HUES64 (cell line): Measurements from ENCODE around the gene TTLL4.
A peak's percentile ranks its signal among the peaks of the same experiment; 100 is the strongest.

Experiments
- H3K27ac ChIP-seq: 2 replicates; pipeline ENCODE4 v1.7.0; 2013; ENCODE audit warnings: low read depth, low read length, inconsistent platforms
- H3K27me3 ChIP-seq: 2 replicates; pipeline ENCODE4 v1.6.1; 2013; ENCODE audit warnings: mild to moderate bottlenecking, low read length; ENCODE audit not compliant: insufficient read depth
- H3K36me3 ChIP-seq: 2 replicates; pipeline ENCODE4 v1.6.1; 2013; ENCODE audit warnings: mild to moderate bottlenecking, low read length; ENCODE audit not compliant: insufficient read depth
- H3K4me1 ChIP-seq: 2 replicates; pipeline ENCODE4 v1.6.1; 2013; ENCODE audit warnings: mild to moderate bottlenecking, low read length, moderate library complexity; ENCODE audit not compliant: insufficient read depth
- H3K4me3 ChIP-seq: 2 replicates; pipeline ENCODE4 v1.5.1; 2013; ENCODE audit warnings: mild to moderate bottlenecking, low read length, moderate library complexity
- H3K9ac ChIP-seq: 2 replicates; pipeline ENCODE4 v1.6.1; 2013; ENCODE audit warnings: mild to moderate bottlenecking, low read depth, low read length
- H3K9me3 ChIP-seq: 2 replicates; pipeline ENCODE4 v1.6.1; 2013; ENCODE audit warnings: low read depth, low read length; ENCODE audit not compliant: insufficient read depth
- whole genome bisulfite sequencing: fragments of 150-250, 120-280 bp; methylation state at CpG from one replicate; pipeline ENCODE4 v1.1.7; 2013; ENCODE audit warnings: missing lambda C conversion rate; 5-methylcytosine and 5-hydroxymethylcytosine counted together

TTLL4 gene

GRCh38 chr2:218691234-218691633 is 19.4 kb upstream of the TTLL4 start:
- H3K4me3 ChIP-seq: no peak overlapping the region
- no peak overlapping the region for H3K9ac ChIP-seq
- H3K9me3 ChIP-seq: no peaks in the 10 kb centered on the region
- peaks cover 78% of the 10 kb centered on the region for H3K36me3 ChIP-seq
- no peaks in the 10 kb centered on the region; the same call in 1 of the 2 replicates for H3K4me1 ChIP-seq
- no peaks in the 10 kb centered on the region for H3K27me3 ChIP-seq
- no peak overlapping the region for H3K27ac ChIP-seq

GRCh38 chr2:218694405-218695145 is 16.1 kb upstream of the TTLL4 start:
- 88% methylated on average over 3 of the region's 3 CpGs for WGBS
- H3K9ac ChIP-seq: no peak overlapping the region
- H3K27me3 ChIP-seq: no peaks in the 10 kb centered on the region
- no peaks in the 10 kb centered on the region for H3K9me3 ChIP-seq
- H3K4me3 ChIP-seq: no peak overlapping the region
- no peak overlapping the region; the same call in 1 of the 2 replicates for H3K27ac ChIP-seq
- no peaks in the 10 kb centered on the region; the same call in 1 of the 2 replicates for H3K4me1 ChIP-seq
- peaks cover 90% of the 10 kb centered on the region for H3K36me3 ChIP-seq

GRCh38 chr2:218698885-218699284 is 11.8 kb upstream of the TTLL4 start:
- 96% methylated on average over 8 of the region's 8 CpGs for WGBS
- H3K27me3 ChIP-seq: no peaks in the 10 kb centered on the region
- H3K4me3 ChIP-seq: no peak overlapping the region
- no peaks in the 10 kb centered on the region; the same call in 1 of the 2 replicates for H3K4me1 ChIP-seq
- no peak overlapping the region for H3K9ac ChIP-seq
- no peaks in the 10 kb centered on the region for H3K9me3 ChIP-seq
- peaks cover 64% of the 10 kb centered on the region for H3K36me3 ChIP-seq
- no peak overlapping the region for H3K27ac ChIP-seq

GRCh38 chr2:218701806-218702205 is 8.8 kb upstream of the TTLL4 start:
- no peak overlapping the region for H3K4me3 ChIP-seq
- H3K4me1 ChIP-seq: no peaks in the 10 kb centered on the region
- H3K9ac ChIP-seq: no peak overlapping the region
- no peaks in the 10 kb centered on the region for H3K9me3 ChIP-seq
- H3K27me3 ChIP-seq: no peaks in the 10 kb centered on the region
- WGBS: 90% methylated on average over 1 of the region's 2 CpGs
- H3K27ac ChIP-seq: no peak overlapping the region
- H3K36me3 ChIP-seq: peaks cover 44% of the 10 kb centered on the region

- Histone ChIP-seq H3K9ac (no peak overlapping the region), H3K36me3 (peaks cover 28% of the 10 kb centered on the region), H3K9me3 (no peaks in the 10 kb centered on the region), H3K27me3 (no peaks in the 10 kb centered on the region), H3K4me1 (no peaks in the 10 kb centered on the region), H3K27ac (no peak overlapping the region), H3K4me3 (no peak overlapping the region)
- 91% methylated on average over 4 of the region's 4 CpGs for WGBS
Observed at GRCh38 chr2:218703341-218703740, 7.3 kb upstream of the TTLL4 start.

GRCh38 chr2:218708086-218708485 is 2.5 kb upstream of the TTLL4 start:
- Histone ChIP-seq H3K27me3 (no peaks in the 10 kb centered on the region), H3K4me1 (no peaks in the 10 kb centered on the region), H3K4me3 (no peak overlapping the region), H3K36me3 (no peaks in the 10 kb centered on the region), H3K9me3 (no peaks in the 10 kb centered on the region), H3K27ac (no peak overlapping the region), H3K9ac (no peak overlapping the region)
- 94% methylated on average over 4 of the region's 4 CpGs for WGBS

- Histone ChIP-seq H3K27ac (no peak overlapping the region), H3K9me3 (no peaks in the 10 kb centered on the region), H3K9ac (no peak overlapping the region), H3K27me3 (no peaks in the 10 kb centered on the region), H3K4me3 (no peak overlapping the region; the same call in 1 of the 2 replicates), H3K4me1 (no peaks in the 10 kb centered on the region), H3K36me3 (peaks cover 5% of the 10 kb centered on the region; the same call in 1 of the 2 replicates)
- 86% methylated on average over 8 of the region's 8 CpGs for WGBS
Observed at GRCh38 chr2:218709908-218710307, 727 bp upstream of the TTLL4 start.

GRCh38 chr2:218710334-218710686 is 325 bp upstream of the TTLL4 start:
- WGBS: 62% methylated on average over 14 of the region's 14 CpGs
- no peaks in the 10 kb centered on the region for H3K4me1 ChIP-seq
- no peak overlapping the region for H3K27ac ChIP-seq
- H3K4me3 ChIP-seq: peak overlapping the region; percentile 79
- no peaks in the 10 kb centered on the region for H3K27me3 ChIP-seq
- no peak overlapping the region for H3K9ac ChIP-seq
- peaks cover 9% of the 10 kb centered on the region; the same call in 1 of the 2 replicates for H3K36me3 ChIP-seq
- no peaks in the 10 kb centered on the region for H3K9me3 ChIP-seq

GRCh38 chr2:218711550-218711929 is 905 bp downstream of the TTLL4 start:
- H3K9me3 ChIP-seq: no peaks in the 10 kb centered on the region
- peak overlapping the region; percentile 6; the same call in 1 of the 2 replicates for H3K27ac ChIP-seq
- H3K4me3 ChIP-seq: peak overlapping the region; percentile 79
- no peaks in the 10 kb centered on the region for H3K27me3 ChIP-seq
- peaks cover 18% of the 10 kb centered on the region for H3K36me3 ChIP-seq
- H3K4me1 ChIP-seq: no peaks in the 10 kb centered on the region
- peak overlapping the region; percentile 90 for H3K9ac ChIP-seq
- WGBS: 31% methylated on average over 5 of the region's 5 CpGs

GRCh38 chr2:218713922-218714321 is 3.3 kb downstream of the TTLL4 start:
- H3K36me3 ChIP-seq: peaks cover 27% of the 10 kb centered on the region
- no peaks in the 10 kb centered on the region for H3K9me3 ChIP-seq
- H3K4me3 ChIP-seq: no peak overlapping the region
- 84% methylated on average over 2 of the region's 2 CpGs for WGBS
- H3K4me1 ChIP-seq: no peaks in the 10 kb centered on the region
- no peak overlapping the region for H3K27ac ChIP-seq
- no peaks in the 10 kb centered on the region for H3K27me3 ChIP-seq
- no peak overlapping the region for H3K9ac ChIP-seq

GRCh38 chr2:218716070-218716469 is 5.4 kb downstream of the TTLL4 start:
- Histone ChIP-seq H3K4me3 (no peak overlapping the region), H3K27ac (no peak overlapping the region), H3K36me3 (peaks cover 27% of the 10 kb centered on the region), H3K9ac (no peak overlapping the region), H3K27me3 (no peaks in the 10 kb centered on the region), H3K4me1 (peaks cover 16% of the 10 kb centered on the region), H3K9me3 (no peaks in the 10 kb centered on the region)
- 93% methylated on average over 4 of the region's 4 CpGs for WGBS

GRCh38 chr2:218717262-218717661 is 6.6 kb downstream of the TTLL4 start:
- H3K4me3 ChIP-seq: no peak overlapping the region
- H3K9ac ChIP-seq: no peak overlapping the region
- 96% methylated on average over 3 of the region's 3 CpGs for WGBS
- H3K4me1 ChIP-seq: peaks cover 24% of the 10 kb centered on the region
- H3K36me3 ChIP-seq: peaks cover 27% of the 10 kb centered on the region
- no peaks in the 10 kb centered on the region for H3K27me3 ChIP-seq
- no peaks in the 10 kb centered on the region for H3K9me3 ChIP-seq
- no peak overlapping the region for H3K27ac ChIP-seq
